ENCODE results near the gene IFT122. TPM values are rescaled to one million over a fixed set of nuclear protein-coding genes. Genes with fewer than 3 reads are reported as not detected.

Gene IFT122
- total RNA-seq, 1 donor from 2014 or later = 26.5 TPM

DNA sequence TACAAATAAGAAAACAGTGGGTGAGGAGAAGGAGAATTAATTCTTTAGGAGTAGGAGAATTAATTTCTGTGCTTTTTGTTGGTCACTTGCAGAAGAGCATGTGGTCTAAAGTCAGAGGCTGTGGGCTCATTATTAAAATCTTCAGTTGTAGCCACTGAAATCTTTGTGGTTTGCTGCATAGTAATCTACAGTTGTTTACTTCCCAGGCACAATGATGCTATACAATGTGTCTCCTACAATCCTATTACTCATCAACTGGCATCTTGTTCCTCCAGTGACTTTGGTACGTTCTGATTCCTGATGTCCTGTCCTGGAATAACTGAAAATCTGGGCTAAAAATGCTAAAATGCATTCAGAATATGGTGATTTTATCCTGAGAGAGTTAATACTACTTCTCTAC is 21.0 kb downstream of the IFT122 start:
- H3K27ac ChIP-seq = no peak overlapping the region
- no peak overlapping the region for H3K4me3 ChIP-seq
- intact Hi-C loops (cut with DNase I) = no loop called here
- ATAC-seq (no peak), DNase-seq (no peak)
- peaks cover 10% of the 10 kb centered on the region for H3K36me3 ChIP-seq
- no peaks in the 10 kb centered on the region for H3K4me1 ChIP-seq
- H3K27me3 ChIP-seq = no peaks in the 10 kb centered on the region
- no peaks in the 10 kb centered on the region for H3K9me3 ChIP-seq
- TF ChIP-seq CTCF (IDR thresholded peaks at IDR 0.05) = no peak

- Histone ChIP-seq H3K9me3 (no peaks in the 10 kb centered on the region), H3K27ac (no peak overlapping the region), H3K4me1 (no peaks in the 10 kb centered on the region), H3K4me3 (no peak overlapping the region), H3K27me3 (no peaks in the 10 kb centered on the region), H3K36me3 (peaks cover 10% of the 10 kb centered on the region)
- intact Hi-C loops (cut with DNase I) = no loop called here
- TF ChIP-seq CTCF (IDR thresholded peaks at IDR 0.05) = no peak
- DNase-seq (no peak), ATAC-seq (no peak)
Measured at GRCh38 chr3:129461461-129462146, 21.6 kb downstream of the IFT122 start.

DNA sequence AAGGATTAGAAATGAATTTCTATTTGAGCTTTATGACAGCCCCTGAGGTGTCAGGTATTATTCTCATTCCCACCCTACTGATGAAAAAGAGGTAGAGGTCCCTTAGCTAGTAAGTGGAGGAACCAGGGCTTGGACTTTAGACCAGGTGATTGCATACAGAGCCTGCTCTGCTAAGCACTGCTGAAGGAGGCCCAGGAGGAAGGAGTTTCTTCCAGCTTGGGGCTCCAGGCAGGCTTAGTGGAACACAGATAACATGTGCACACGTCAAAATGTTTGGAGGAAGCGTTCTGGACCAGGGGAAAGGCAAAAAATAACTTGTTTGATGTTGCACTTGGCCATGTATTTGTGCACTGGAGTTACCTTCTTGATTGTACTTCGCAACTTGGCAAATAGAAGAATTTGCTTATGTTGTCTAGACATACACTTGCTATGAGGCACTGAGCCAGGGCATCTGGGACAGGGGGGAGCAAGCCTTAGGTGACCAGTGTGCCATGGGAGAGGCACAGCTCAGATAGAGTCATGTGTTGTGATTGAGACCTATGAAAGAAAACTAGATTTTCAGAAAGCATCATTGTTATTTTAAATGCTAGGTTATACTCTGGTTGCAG is 22.4 kb downstream of the IFT122 start:
- TF ChIP-seq CTCF (IDR thresholded peaks at IDR 0.05) = no peak
- Histone ChIP-seq H3K9me3 (no peaks in the 10 kb centered on the region), H3K27ac (no peak overlapping the region), H3K36me3 (peaks cover 1% of the 10 kb centered on the region), H3K4me3 (no peak overlapping the region), H3K4me1 (no peaks in the 10 kb centered on the region), H3K27me3 (no peaks in the 10 kb centered on the region)
- ATAC-seq (no peak), DNase-seq (no peak)
- intact Hi-C loops (cut with DNase I) = no loop called here

- no peaks in the 10 kb centered on the region for H3K9me3 ChIP-seq
- no peaks in the 10 kb centered on the region for H3K27me3 ChIP-seq
- no peak for TF ChIP-seq CTCF (IDR thresholded peaks at IDR 0.05)
- H3K27ac ChIP-seq = no peak overlapping the region
- no peaks in the 10 kb centered on the region for H3K36me3 ChIP-seq
- no peaks in the 10 kb centered on the region for H3K4me1 ChIP-seq
- DNase-seq (no peak), ATAC-seq (no peak)
- intact Hi-C loops (cut with DNase I) = no loop called here
- no peak overlapping the region for H3K4me3 ChIP-seq
Measured at GRCh38 chr3:129463094-129463493, 23.1 kb downstream of the IFT122 start.

GRCh38 chr3:129463716-129464115 is 23.7 kb downstream of the IFT122 start:
- no peaks in the 10 kb centered on the region for H3K9me3 ChIP-seq
- no peak overlapping the region for H3K27ac ChIP-seq
- no peaks in the 10 kb centered on the region for H3K4me1 ChIP-seq
- H3K27me3 ChIP-seq = no peaks in the 10 kb centered on the region
- no peak overlapping the region for H3K4me3 ChIP-seq
- no peaks in the 10 kb centered on the region for H3K36me3 ChIP-seq
- ATAC-seq (no peak), DNase-seq (no peak)
- intact Hi-C loops (cut with DNase I) = no loop called here
- no peak for TF ChIP-seq CTCF (IDR thresholded peaks at IDR 0.05)

Data from upper lobe of right lung (tissue), 1 donor.